Smooth muscle cell (in vitro differentiated cells): ENCODE results near the gene FKBP6. TPM values are rescaled to one million over a fixed set of nuclear protein-coding genes. Genes with fewer than 3 reads are reported as not detected.
"Not testable (repeated sequence)": the region's sequence is repeated elsewhere in the genome, so short reads cannot be mapped to it uniquely, and the experiment has no call there.

Source experiments
- DNase-seq: peaks from one replicate; lab custom pipeline; 2025; ENCODE audit not compliant: unreplicated experiment; lab: John Stamatoyannopoulos, UW
- H2AFZ ChIP-seq: fragments of 200-600 bp; sonication (generic); 2 replicates; pipeline ENCODE4 v1.6.0; 2016; ENCODE audit warnings: antibody characterized with exemption, low read depth, mild to moderate bottlenecking
- H3F3A ChIP-seq: fragments of 200-600 bp; sonication (generic); 2 replicates; pipeline ENCODE4 v1.6.0; 2017; ENCODE audit warnings: antibody characterized with exemption, low read depth
- H3K27ac ChIP-seq: fragments of 200-600 bp; sonication (generic); 2 replicates; pipeline ENCODE4 v1.5.1; 2016; ENCODE audit warnings: low read depth, mild to moderate bottlenecking
- H3K27me3 ChIP-seq: fragments of 200-600 bp; sonication (generic); 2 replicates; pipeline ENCODE4 v1.6.1; 2016; ENCODE audit warnings: low read depth, mild to moderate bottlenecking
- H3K36me3 ChIP-seq: fragments of 200-600 bp; sonication (generic); 2 replicates; pipeline ENCODE4 v1.5.1; 2016; ENCODE audit warnings: low read depth
- H3K4me1 ChIP-seq: fragments of 200-600 bp; sonication (generic); 2 replicates; pipeline ENCODE4 v1.5.1; 2016; ENCODE audit warnings: low read depth
- H3K4me2 ChIP-seq: fragments of 200-600 bp; sonication (generic); 2 replicates; pipeline ENCODE4 v1.6.0; 2016; ENCODE audit warnings: mild to moderate bottlenecking
- H3K4me3 ChIP-seq: fragments of 200-600 bp; sonication (generic); 2 replicates; pipeline ENCODE4 v1.5.1; 2016; ENCODE audit warnings: mild to moderate bottlenecking
- H3K79me2 ChIP-seq: fragments of 200-600 bp; sonication (generic); 2 replicates; pipeline ENCODE4 v1.6.0; 2016; ENCODE audit warnings: low read depth, mild to moderate bottlenecking
- H3K9ac ChIP-seq: fragments of 200-600 bp; sonication (generic); 2 replicates; pipeline ENCODE4 v1.6.0; 2016; ENCODE audit warnings: low read depth
- H3K9me3 ChIP-seq: fragments of 200-600 bp; sonication (generic); replicated peaks from 2 replicates; pipeline ENCODE4 v1.5.1; 2016; ENCODE audit warnings: low read depth
- H4K20me1 ChIP-seq: fragments of 200-600 bp; sonication (generic); 2 replicates; pipeline ENCODE4 v1.6.0; 2016; ENCODE audit warnings: low read depth
- CTCF ChIP-seq: fragments of 200-600 bp; sonication (generic); IDR thresholded peaks from 2 replicates; pipeline ENCODE4 v1.5.1; 2017; ENCODE audit warnings: borderline replicate concordance, mild to moderate bottlenecking, antibody characterized with exemption; ENCODE audit not compliant: insufficient read depth, poor library complexity, severe bottlenecking
- WGBS: methylation state at CpG from one replicate; pipeline ENCODE4 v1.1.7; 2016; ENCODE audit warnings: low lambda C conversion rate; 5-methylcytosine and 5-hydroxymethylcytosine counted together
- polyA plus RNA-seq: library from polyadenylated mRNA; unstranded; fragments of >200 nt; fragmentation: Nextera tagmentation; extraction: Ambion mirVana; gene quantifications from 2 replicates; pipeline ENCODE4 v1.2.1, GENCODE V29; 2016
- total RNA-seq: library from RNA; depleted of rRNA; stranded (reverse); fragments of >200 nt; gene quantifications from 2 replicates; pipeline ENCODE4 v1.2.3, GENCODE V29; 2014

The FKBP6 gene
- total and polyA plus RNA-seq, 2 experiments from 2014 or later: not detected

- Histone ChIP-seq H3K4me1 (peaks cover 5% of the 10 kb centered on the region), H3K27me3 (no peaks in the 10 kb centered on the region), H3K9ac (peak overlapping the region; percentile 60), H3K36me3 (no peaks in the 10 kb centered on the region), H3K4me3 (peak overlapping the region; percentile 71), H3K27ac (no peak overlapping the region), H4K20me1 (no peaks in the 10 kb centered on the region), H3K4me2 (peak overlapping the region; percentile 92), H3K9me3 (no peaks in the 10 kb centered on the region), H2AFZ (peak overlapping the region; percentile 68), H3F3A (no peaks in the 10 kb centered on the region), H3K79me2 (peaks cover 7% of the 10 kb centered on the region)
- DNase-seq: no peak
- TF ChIP-seq CTCF: no peak
- 13% methylated on average over 29 of the region's 43 CpGs for WGBS
Observed at GRCh38 chr7:73308074-73308664, 19.8 kb upstream of the FKBP6 start.

- H3K36me3 ChIP-seq: no peaks in the 10 kb centered on the region
- DNase-seq: peak; percentile 24
- H3K79me2 ChIP-seq: peaks cover 7% of the 10 kb centered on the region
- H3K4me3 ChIP-seq: peak within 1 kb of the TSS; percentile 71
- H4K20me1 ChIP-seq: no peaks in the 10 kb centered on the region
- TF ChIP-seq CTCF: no peak
- H3K9ac ChIP-seq: peak within 1 kb of the TSS; percentile 60
- no peak within 1 kb of the TSS for H3K27ac ChIP-seq
- H3K4me2 ChIP-seq: peak within 1 kb of the TSS; percentile 92
- H3K27me3 ChIP-seq: no peaks in the 10 kb centered on the region
- peak within 1 kb of the TSS; percentile 68 for H2AFZ ChIP-seq
- no peaks in the 10 kb centered on the region for H3K9me3 ChIP-seq
- 15% methylated on average over 39 of the region's 40 CpGs for WGBS
- H3K4me1 ChIP-seq: peaks cover 5% of the 10 kb centered on the region
- H3F3A ChIP-seq: no peaks in the 10 kb centered on the region
Observed at GRCh38 chr7:73308665-73309214, 19.2 kb upstream of the FKBP6 start, which contains the start of gene NSUN5. Gene NSUN5 (minus strand): TSS chr7:73308826. CDS start chr7:73308790, 36 bp downstream.

GRCh38 chr7:73311421-73311820, 16.5 kb upstream of the FKBP6 start:
- not testable (repeated sequence) for H3K9ac ChIP-seq, H3K4me2 ChIP-seq, H3K9me3 ChIP-seq, H4K20me1 ChIP-seq, H3K36me3 ChIP-seq, DNase-seq, H3K79me2 ChIP-seq, H3F3A ChIP-seq, H3K4me3 ChIP-seq, H3K27ac ChIP-seq, H3K27me3 ChIP-seq, H2AFZ ChIP-seq, H3K4me1 ChIP-seq
- WGBS: 74% methylated on average over 7 of the region's 7 CpGs

- Histone ChIP-seq H2AFZ (no peak overlapping the region), H4K20me1 (no peaks in the 10 kb centered on the region), H3K4me1 (peaks cover 5% of the 10 kb centered on the region), H3K79me2 (peaks cover 7% of the 10 kb centered on the region), H3K9ac (no peak overlapping the region), H3K9me3 (no peaks in the 10 kb centered on the region), H3F3A (no peaks in the 10 kb centered on the region), H3K36me3 (no peaks in the 10 kb centered on the region), H3K4me3 (no peak overlapping the region), H3K27me3 (no peaks in the 10 kb centered on the region), H3K4me2 (no peak overlapping the region), H3K27ac (no peak overlapping the region)
- 94% methylated on average over 37 of the region's 48 CpGs for WGBS
- no peak for DNase-seq
- no peak for TF ChIP-seq CTCF
Observed at GRCh38 chr7:73312831-73313520, 15.0 kb upstream of the FKBP6 start.
